Esophagus muscularis mucosa (tissue), 4 donors: ENCODE measurements around the gene UGT1A3. TPM values are rescaled to one million over a fixed set of nuclear protein-coding genes. Genes with fewer than 3 reads are reported as not detected.
"Not testable (repeated sequence)": the region's sequence is repeated elsewhere in the genome, so short reads cannot be mapped to it uniquely, and the experiment has no call there.

ENCODE experiments used
- DNase-seq: peaks from one replicate; pipeline ENCODE4 v3.0.0-alpha.2; 2017; ENCODE audit errors: extremely low spot score
- H3K27ac ChIP-seq, 4 donors: fragments of 200-600 bp; sonication (generic); replicated peaks in 1 of 4; 1 replicate in 3 of 4; 2 replicates in 1 of 4; pipeline ENCODE4 v1.5.1; 2016 to 2019; ENCODE audit warnings: mild to moderate bottlenecking in 1 of 4
- H3K27me3 ChIP-seq, 4 donors: fragments of 200-600 bp; sonication (generic); one replicate each; pipeline versions ENCODE4 v1.5.1 to v1.6.0; 2016 to 2019
- H3K36me3 ChIP-seq, 4 donors: fragments of 200-600 bp; sonication (generic); one replicate each; pipeline ENCODE4 v1.5.1; 2016 to 2019
- H3K4me1 ChIP-seq, 4 donors: fragments of 200-600 bp; sonication (generic); one replicate each; pipeline ENCODE4 v1.5.1; 2016 to 2019
- H3K4me3 ChIP-seq, 4 donors: fragments of 200-600 bp; sonication (generic); 1 replicate in 2 of 4; 2 replicates in 2 of 4; pipeline ENCODE4 v1.5.1; 2016 to 2019; ENCODE audit warnings: mild to moderate bottlenecking in 4 of 4, moderate library complexity in 1 of 4
- H3K9me3 ChIP-seq, 4 donors: fragments of 200-600 bp; sonication (generic); 1 replicate in 3 of 4; 2 replicates in 1 of 4; pipeline ENCODE4 v1.5.1; 2016 to 2019
- EP300 ChIP-seq: sonication (generic); formaldehyde crosslinking; IDR thresholded peaks from one replicate; pipeline ENCODE4 v1.6.1; 2017; ENCODE audit warnings: antibody characterized with exemption
- POLR2A ChIP-seq: fragments of 450-650 bp; IDR thresholded peaks from one replicate; pipeline ENCODE4 v1.6.1; 2017; ENCODE audit warnings: antibody characterized with exemption, moderate library complexity, mild to moderate bottlenecking, low read depth
- POLR2AphosphoS5 ChIP-seq, 2 donors: sonication (generic); formaldehyde crosslinking; IDR thresholded peaks; one replicate each; pipeline ENCODE4 v1.6.1; 2017; ENCODE audit warnings: antibody characterized with exemption in 2 of 2
- WGBS: methylation state at CpG from one replicate; pipeline ENCODE4 v1.1.5; 2018; 5-methylcytosine and 5-hydroxymethylcytosine counted together
- intact Hi-C: fragments of 100-400 bp; cut with DNase I; formaldehyde crosslinking; loops from one replicate; pipeline ENCODE4 v1.15.1; 2023
- total RNA-seq, 4 donors: library from RNA; depleted of rRNA; stranded (reverse); fragments of >200 nt; gene quantifications; one replicate each; pipeline versions ENCODE4 v1.1.0 to v1.2.1, GENCODE V29; 2016
- TF ChIP-seq, protein P1 (sequence below), 3 experiments: fragments of 200-600 bp in 2 of 3; fragments of 450-650 bp in 1 of 3; sonication (generic) in 2 of 3; IDR thresholded peaks; one replicate each; pipeline ENCODE4 v1.5.1; 2017 to 2019; ENCODE audit warnings: antibody characterized with exemption in 3 of 3, mild to moderate bottlenecking in 2 of 3, moderate library complexity in 1 of 3

UGT1A3 gene
- total RNA-seq, 4 donors from 2014 or later: not detected

DNA sequence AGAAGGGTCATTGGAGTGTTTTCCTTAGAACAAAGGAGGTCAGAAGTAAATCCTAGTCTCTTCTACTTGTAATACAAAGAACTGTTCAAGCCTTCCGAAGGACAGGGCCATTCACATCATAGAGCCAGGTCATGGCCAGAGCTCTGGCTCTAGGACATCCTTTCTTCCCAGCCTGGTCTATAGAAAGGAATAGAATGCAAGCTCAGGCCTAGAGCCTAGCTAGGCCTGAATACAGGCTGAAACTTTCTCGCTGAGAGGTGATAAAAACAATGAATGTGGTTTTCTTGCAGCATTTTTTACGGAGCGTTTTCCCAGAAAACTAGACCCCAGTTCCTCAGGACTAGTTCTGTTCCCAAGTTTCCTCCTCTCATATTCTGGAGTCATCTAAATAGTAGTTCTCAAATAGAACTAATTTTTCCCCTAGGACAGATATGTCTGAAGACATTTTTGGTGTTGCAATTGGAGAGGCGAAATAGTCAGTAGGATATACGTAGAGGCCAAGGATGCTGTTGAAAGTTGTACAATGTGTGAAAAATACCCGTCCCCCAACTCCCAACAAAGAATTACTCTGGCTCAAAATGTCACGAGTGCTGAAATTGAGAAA is 29.3 kb upstream of the UGT1A3 start:
- no peak for DNase-seq
- H3K9me3 ChIP-seq: no peaks in the 10 kb centered on the region
- 86% methylated on average over 8 of the region's 8 CpGs for WGBS
- no peaks in the 10 kb centered on the region for H3K36me3 ChIP-seq
- TF ChIP-seq POLR2AphosphoS5 (IDR thresholded peaks at IDR 0.05) (no peak), POLR2A (no peak), EP300 (no peak)
- TF ChIP-seq, protein P1, sequence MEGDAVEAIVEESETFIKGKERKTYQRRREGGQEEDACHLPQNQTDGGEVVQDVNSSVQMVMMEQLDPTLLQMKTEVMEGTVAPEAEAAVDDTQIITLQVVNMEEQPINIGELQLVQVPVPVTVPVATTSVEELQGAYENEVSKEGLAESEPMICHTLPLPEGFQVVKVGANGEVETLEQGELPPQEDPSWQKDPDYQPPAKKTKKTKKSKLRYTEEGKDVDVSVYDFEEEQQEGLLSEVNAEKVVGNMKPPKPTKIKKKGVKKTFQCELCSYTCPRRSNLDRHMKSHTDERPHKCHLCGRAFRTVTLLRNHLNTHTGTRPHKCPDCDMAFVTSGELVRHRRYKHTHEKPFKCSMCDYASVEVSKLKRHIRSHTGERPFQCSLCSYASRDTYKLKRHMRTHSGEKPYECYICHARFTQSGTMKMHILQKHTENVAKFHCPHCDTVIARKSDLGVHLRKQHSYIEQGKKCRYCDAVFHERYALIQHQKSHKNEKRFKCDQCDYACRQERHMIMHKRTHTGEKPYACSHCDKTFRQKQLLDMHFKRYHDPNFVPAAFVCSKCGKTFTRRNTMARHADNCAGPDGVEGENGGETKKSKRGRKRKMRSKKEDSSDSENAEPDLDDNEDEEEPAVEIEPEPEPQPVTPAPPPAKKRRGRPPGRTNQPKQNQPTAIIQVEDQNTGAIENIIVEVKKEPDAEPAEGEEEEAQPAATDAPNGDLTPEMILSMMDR (IDR thresholded peaks at IDR 0.05): no peak
- intact Hi-C loops: no loop called here
- no peaks in the 10 kb centered on the region for H3K4me1 ChIP-seq
- no peaks in the 10 kb centered on the region for H3K27me3 ChIP-seq
- no peak overlapping the region for H3K4me3 ChIP-seq
- H3K27ac ChIP-seq: no peak overlapping the region

DNA sequence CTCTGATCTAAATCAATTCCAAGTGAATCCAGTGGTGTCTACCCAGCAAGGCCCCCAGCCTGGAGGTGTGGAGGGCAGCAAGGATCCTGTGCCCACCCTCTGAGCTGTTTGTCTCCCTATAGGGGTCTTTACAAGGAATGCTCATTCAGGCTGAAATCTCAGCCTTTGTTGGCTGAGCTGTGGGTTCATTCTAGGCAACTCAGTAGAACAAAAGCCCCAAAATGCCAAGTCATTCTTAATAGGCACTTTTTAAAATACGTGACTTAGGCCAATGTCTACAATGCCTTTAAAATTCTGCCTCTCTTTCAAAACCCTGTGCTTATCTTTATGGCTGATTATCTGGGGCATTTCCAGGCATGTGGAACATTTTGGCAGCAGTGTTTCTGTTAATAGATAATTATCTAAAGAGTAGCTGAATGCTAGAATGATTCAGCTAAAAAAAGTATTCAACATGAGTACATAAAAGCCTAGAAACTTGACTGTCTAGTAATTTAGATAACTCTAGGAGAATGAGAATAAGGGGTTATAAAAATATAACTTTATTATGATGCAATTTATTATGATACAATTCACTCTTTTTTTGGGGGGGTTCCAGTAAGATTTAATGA is 28.7 kb upstream of the UGT1A3 start:
- 54% methylated on average over 1 of the region's 1 CpG for whole genome bisulfite sequencing
- intact Hi-C loops: no loop called here

DNA sequence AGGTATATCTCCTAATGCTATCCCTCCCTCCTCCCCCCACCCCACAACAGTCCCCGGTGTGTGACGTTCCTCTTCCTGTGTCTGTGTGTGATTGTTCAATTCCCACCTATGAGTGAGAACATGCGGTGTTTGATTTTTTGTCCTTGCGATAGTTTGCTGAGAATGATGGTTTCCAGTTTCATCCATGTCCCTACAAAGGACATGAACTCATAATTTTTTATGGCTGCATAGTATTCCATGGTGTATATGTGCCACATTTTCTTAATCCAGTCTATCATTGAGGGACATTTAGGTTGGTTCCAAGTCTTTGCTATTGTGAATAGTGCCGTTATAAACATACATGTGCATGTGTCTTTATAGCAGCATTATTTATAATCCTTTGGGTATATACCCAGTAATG is 28.0 kb upstream of the UGT1A3 start:
- DNase-seq, H3K27me3 ChIP-seq, H3K36me3 ChIP-seq, H3K9me3 ChIP-seq, H3K4me3 ChIP-seq, intact Hi-C loops, H3K27ac ChIP-seq, H3K4me1 ChIP-seq: not testable (repeated sequence)
- WGBS: 89% methylated on average over 5 of the region's 5 CpGs

More for the DNA sequence above, 28.7 kb upstream of the UGT1A3 start:
- no peak for DNase-seq
- Histone ChIP-seq H3K27ac (no peak overlapping the region), H3K9me3 (no peaks in the 10 kb centered on the region), H3K4me3 (no peak overlapping the region), H3K4me1 (no peaks in the 10 kb centered on the region), H3K36me3 (no peaks in the 10 kb centered on the region), H3K27me3 (no peaks in the 10 kb centered on the region)
- no peak for TF ChIP-seq POLR2A
- TF ChIP-seq, protein P1 (IDR thresholded peaks at IDR 0.05): no peak
- TF ChIP-seq POLR2AphosphoS5 (IDR thresholded peaks at IDR 0.05): no peak
- no peak for TF ChIP-seq EP300

DNA sequence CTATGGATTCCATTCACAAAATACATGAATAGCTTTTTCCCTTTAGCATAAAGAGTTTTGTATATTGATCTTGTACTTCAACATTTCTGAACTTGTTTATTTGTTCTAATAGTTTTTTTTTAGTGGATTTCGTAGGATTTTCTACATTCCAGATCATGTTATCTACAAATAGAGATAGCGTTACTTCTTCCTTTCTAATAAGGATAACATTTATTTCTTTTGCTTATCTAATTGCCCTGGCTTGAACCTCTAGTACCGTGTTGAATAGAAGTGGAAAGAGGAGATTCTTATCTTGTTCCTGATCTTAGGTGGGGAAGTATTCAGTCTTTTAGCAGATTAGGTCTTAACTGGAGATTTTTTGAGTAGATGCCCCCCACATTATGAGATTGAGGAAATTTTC is 26.6 kb upstream of the UGT1A3 start:
- 53% methylated on average over 3 of the region's 3 CpGs for WGBS
- Histone ChIP-seq H3K27ac (no peak overlapping the region), H3K9me3 (no peaks in the 10 kb centered on the region), H3K36me3 (no peaks in the 10 kb centered on the region), H3K4me3 (no peak overlapping the region), H3K4me1 (no peaks in the 10 kb centered on the region), H3K27me3 (peaks cover 0 to 5% (median 0%) of the 10 kb centered on the region in 4 donors)
- intact Hi-C loops: no loop called here
- DNase-seq: no peak
- TF ChIP-seq POLR2A (no peak), POLR2AphosphoS5 (IDR thresholded peaks at IDR 0.05) (no peak), EP300 (no peak)
- TF ChIP-seq, protein P1 (IDR thresholded peaks at IDR 0.05): no peak

DNA sequence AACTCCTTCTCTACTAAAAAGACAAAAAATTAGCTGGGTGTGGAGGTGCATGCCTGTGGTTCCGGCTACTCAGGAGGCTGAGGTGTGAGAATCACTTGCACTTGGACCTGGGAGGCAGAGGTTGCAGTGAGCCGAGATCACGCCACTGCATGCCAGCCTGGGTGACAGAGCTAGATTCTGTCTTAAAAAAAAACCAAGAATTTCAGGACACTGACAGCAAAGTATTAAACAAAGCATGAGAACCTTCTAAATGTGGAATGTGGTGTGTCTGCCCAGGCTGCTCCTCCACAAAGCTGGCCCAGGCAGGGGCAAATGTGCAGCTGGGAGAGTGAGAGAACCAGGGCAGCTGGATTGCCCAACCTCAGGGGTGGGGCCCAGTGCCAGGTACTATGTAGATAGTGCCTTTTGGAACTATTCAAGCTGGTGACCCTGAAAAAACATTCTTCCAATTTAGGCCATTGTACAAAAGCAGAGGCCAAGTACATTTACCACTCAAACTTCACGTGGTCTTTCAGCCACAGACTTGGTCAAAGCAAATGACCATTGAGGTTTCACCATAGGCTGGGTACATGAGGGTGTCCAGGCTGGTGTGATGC is 22.8 kb upstream of the UGT1A3 start:
- Histone ChIP-seq H3K27me3 (peaks cover 0 to 6% (median 0%) of the 10 kb centered on the region in 4 donors), H3K4me1 (no peaks in the 10 kb centered on the region), H3K27ac (no peak overlapping the region), H3K4me3 (no peak overlapping the region), H3K36me3 (no peaks in the 10 kb centered on the region), H3K9me3 (no peaks in the 10 kb centered on the region)
- intact Hi-C loops: no loop called here
- 60% methylated on average over 4 of the region's 4 CpGs for WGBS
- no peak for TF ChIP-seq POLR2A
- TF ChIP-seq POLR2AphosphoS5 (IDR thresholded peaks at IDR 0.05): no peak
- DNase-seq: no peak
